Mucosa of stomach (tissue), 1 donor: Measurements from ENCODE around the gene RASAL2.

Source experiments
- H3K27me3 ChIP-seq: one replicate; pipeline ENCODE4 v1.7.0; 2013; ENCODE audit warnings: mild to moderate bottlenecking, low read length; ENCODE audit not compliant: control insufficient read depth, insufficient read depth
- H3K36me3 ChIP-seq: one replicate; pipeline ENCODE4 v1.7.0; 2013; ENCODE audit warnings: low read length; ENCODE audit not compliant: control insufficient read depth, insufficient read depth
- H3K4me1 ChIP-seq: one replicate; pipeline ENCODE4 v1.7.0; 2013; ENCODE audit warnings: mild to moderate bottlenecking, low read length; ENCODE audit not compliant: control insufficient read depth, insufficient read depth
- H3K4me3 ChIP-seq: one replicate; pipeline ENCODE4 v1.7.0; 2013; ENCODE audit warnings: low read length
- H3K9ac ChIP-seq: one replicate; pipeline ENCODE4 v1.7.0; 2013; ENCODE audit warnings: mild to moderate bottlenecking, low read length, moderate library complexity
- H3K9me3 ChIP-seq: one replicate; pipeline ENCODE4 v1.7.0; 2013; ENCODE audit warnings: mild to moderate bottlenecking, low read length, moderate library complexity; ENCODE audit not compliant: control insufficient read depth
- donor health status: Pancreatic carcinoma.

RASAL2 gene

DNA sequence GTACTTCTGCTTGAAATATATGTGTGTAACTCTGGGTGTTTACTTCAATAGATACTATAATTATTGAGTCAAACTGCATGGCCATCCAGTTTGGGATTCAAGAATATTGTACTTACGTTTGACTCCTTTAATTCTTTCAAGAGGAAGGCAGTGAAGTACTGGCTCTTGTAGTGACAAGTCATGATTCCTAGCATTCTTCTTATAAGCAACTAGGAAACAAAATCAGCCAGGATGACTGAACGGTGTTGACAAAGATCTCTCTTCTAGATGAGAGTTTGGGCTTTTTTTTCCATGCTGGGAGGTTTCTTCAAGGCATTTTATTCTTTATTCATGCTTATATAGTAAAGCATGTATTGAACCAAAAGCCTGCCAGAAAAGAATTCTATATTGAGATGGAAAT is 344.5 kb downstream of the RASAL2 start:
- Histone ChIP-seq H3K9ac (no peak overlapping the region), H3K9me3 (no peaks in the 10 kb centered on the region), H3K27me3 (no peaks in the 10 kb centered on the region), H3K36me3 (no peaks in the 10 kb centered on the region), H3K4me3 (no peak overlapping the region), H3K4me1 (no peaks in the 10 kb centered on the region)

DNA sequence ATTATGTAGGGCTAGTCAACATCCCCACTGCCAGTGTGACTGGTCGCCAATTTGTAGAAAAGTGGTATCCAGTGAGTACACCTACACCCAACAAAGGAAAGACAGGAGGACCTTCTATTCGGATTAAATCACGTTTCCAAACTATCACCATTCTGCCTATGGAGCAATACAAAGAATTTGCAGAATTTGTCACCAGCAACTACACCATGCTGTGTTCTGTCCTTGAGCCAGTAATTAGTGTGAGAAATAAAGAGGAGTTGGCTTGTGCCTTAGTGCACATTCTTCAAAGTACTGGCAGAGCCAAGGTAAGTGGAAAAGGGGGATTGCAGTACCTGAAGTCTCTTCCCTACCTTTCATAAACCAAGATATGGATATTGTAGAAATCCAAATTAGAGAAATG is 349.0 kb downstream of the RASAL2 start:
- H3K9ac ChIP-seq: no peak overlapping the region
- no peaks in the 10 kb centered on the region for H3K27me3 ChIP-seq
- no peak overlapping the region for H3K4me3 ChIP-seq
- no peaks in the 10 kb centered on the region for H3K36me3 ChIP-seq
- H3K9me3 ChIP-seq: no peaks in the 10 kb centered on the region
- H3K4me1 ChIP-seq: no peaks in the 10 kb centered on the region

DNA sequence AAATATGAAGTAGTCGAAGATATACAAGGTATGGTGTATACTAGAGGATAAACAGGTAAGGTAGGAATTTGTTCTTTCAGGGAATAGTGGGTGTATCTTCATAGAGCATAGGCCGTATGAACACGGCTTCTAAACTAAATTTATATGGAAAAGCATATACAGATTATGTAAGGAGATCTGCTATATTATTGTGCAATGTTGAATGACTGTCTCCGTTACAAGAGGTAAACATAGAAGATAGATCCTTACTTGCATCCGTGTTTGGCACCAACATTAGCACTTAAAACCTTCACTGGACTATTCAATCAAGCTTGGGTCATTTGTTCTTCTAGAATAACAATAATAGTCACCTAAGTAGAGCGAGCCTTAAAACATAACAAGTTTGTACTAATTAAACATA is 357.0 kb downstream of the RASAL2 start:
- H3K4me1 ChIP-seq: no peaks in the 10 kb centered on the region
- no peak overlapping the region for H3K9ac ChIP-seq
- H3K4me3 ChIP-seq: no peak overlapping the region
- no peaks in the 10 kb centered on the region for H3K9me3 ChIP-seq
- no peaks in the 10 kb centered on the region for H3K27me3 ChIP-seq
- H3K36me3 ChIP-seq: no peaks in the 10 kb centered on the region

DNA sequence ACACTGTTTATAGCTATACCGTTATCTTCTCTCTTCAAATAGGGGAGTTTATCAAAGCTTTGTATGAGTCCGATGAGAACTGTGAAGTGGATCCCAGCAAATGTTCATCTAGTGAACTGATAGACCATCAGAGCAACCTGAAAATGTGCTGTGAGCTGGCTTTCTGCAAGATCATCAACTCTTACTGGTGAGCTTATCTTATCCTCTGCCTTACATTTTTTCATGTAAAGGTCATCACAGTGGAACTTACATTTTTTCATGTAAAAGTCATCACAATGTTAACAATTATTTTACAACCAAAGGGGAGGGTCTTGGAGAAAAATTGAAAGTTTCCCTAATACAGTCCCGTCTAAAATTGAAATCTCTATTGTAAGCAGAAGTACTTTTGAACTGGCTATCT is 357.6 kb downstream of the RASAL2 start:
- Histone ChIP-seq H3K4me1 (no peaks in the 10 kb centered on the region), H3K36me3 (no peaks in the 10 kb centered on the region), H3K9ac (no peak overlapping the region), H3K9me3 (no peaks in the 10 kb centered on the region), H3K4me3 (no peak overlapping the region), H3K27me3 (no peaks in the 10 kb centered on the region)

DNA sequence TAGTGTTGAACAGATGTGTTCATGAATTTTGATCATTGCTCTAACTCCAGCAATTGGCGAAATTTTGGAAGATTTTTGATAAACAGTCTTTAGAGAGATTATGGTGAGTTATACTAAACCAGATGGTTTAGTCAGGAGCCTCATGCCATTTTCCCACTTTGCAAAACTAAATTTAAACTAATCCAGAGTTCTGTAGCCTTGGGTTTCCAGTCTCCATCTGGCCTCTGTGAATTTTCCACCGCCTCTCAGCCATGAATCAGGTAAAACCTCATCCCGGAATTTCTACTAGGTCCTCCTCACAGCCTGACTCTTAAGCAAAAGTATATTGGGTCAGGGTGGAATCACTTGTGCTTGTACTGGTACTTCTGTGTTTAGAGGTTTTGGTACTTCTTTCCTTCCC is 358.1 kb downstream of the RASAL2 start:
- Histone ChIP-seq H3K27me3 (no peaks in the 10 kb centered on the region), H3K4me1 (no peaks in the 10 kb centered on the region), H3K4me3 (no peak overlapping the region), H3K9ac (no peak overlapping the region), H3K9me3 (no peaks in the 10 kb centered on the region), H3K36me3 (no peaks in the 10 kb centered on the region)

DNA sequence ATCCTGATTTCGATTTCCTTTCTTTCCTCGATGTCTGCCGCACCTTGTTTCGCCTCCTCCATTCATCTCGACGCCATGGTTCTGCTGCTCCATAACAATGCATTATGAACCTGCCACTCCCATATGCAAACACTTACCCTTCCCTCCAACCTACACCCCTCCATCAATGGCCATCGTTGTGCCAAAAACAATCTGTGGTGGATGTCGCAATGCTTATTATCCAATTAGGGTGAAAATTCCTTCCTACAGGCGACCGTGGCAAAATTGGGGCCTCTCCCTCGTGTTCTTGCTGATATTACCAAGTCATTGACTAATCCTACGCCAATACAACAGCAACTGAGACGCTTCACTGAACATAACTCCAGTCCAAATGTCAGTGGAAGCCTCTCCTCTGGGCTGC is 362.6 kb downstream of the RASAL2 start:
- no peaks in the 10 kb centered on the region for H3K4me1 ChIP-seq
- no peak overlapping the region for H3K4me3 ChIP-seq
- no peaks in the 10 kb centered on the region for H3K9me3 ChIP-seq
- no peaks in the 10 kb centered on the region for H3K27me3 ChIP-seq
- no peak overlapping the region for H3K9ac ChIP-seq
- no peaks in the 10 kb centered on the region for H3K36me3 ChIP-seq

DNA sequence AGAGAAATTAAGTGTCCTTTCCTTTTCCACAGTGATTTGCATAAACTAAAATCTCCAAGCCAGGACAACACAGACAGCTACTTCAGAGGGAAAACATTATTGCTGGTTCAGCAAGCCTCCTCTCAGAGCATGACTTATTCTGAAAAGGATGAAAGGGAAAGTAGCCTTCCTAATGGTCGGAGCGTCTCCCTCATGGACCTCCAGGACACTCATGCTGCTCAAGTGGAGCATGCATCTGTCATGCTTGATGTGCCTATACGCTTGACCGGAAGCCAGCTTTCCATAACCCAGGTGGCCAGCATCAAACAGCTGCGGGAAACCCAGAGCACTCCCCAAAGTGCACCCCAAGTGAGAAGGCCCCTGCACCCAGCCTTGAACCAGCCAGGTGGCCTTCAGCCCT is 363.7 kb downstream of the RASAL2 start:
- H3K9me3 ChIP-seq: no peaks in the 10 kb centered on the region
- H3K9ac ChIP-seq: no peak overlapping the region
- no peak overlapping the region for H3K4me3 ChIP-seq
- no peaks in the 10 kb centered on the region for H3K36me3 ChIP-seq
- H3K27me3 ChIP-seq: no peaks in the 10 kb centered on the region
- no peaks in the 10 kb centered on the region for H3K4me1 ChIP-seq

DNA sequence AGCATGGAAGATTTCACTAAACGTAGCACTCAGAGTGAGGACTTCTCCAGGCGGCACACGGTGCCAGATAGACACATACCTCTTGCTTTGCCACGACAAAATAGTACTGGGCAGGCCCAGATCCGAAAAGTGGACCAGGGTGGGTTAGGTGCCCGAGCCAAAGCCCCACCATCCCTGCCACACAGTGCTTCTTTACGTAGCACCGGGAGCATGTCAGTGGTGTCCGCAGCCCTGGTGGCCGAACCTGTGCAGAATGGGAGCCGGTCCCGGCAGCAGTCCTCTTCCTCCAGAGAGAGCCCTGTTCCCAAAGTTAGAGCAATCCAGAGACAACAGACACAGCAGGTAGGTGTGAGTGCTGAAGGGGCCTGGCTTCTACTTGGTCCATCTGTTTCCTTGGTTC is 364.3 kb downstream of the RASAL2 start:
- H3K27me3 ChIP-seq: no peaks in the 10 kb centered on the region
- no peak overlapping the region for H3K9ac ChIP-seq
- no peak overlapping the region for H3K4me3 ChIP-seq
- H3K36me3 ChIP-seq: no peaks in the 10 kb centered on the region
- H3K9me3 ChIP-seq: no peaks in the 10 kb centered on the region
- no peaks in the 10 kb centered on the region for H3K4me1 ChIP-seq

DNA sequence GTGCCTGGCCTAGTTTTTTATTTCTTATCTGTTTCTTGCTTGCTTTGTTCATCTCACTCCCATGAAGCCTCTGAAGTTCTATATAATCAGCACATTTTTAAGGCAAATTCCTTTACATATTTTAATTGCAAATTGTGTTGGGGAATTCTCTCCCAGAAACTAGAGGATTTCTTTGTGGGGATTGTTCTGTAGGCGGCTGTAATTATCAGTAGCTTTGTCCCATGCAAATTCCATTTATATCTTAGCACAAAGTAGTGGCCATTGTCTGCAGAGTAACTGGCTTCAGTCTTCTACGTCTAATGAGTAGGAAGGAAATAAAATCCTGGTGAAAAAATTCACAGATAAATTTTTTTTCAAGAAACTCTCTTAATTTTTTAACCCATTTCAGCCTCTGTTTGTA is 367.2 kb downstream of the RASAL2 start:
- Histone ChIP-seq H3K4me3 (no peak overlapping the region), H3K9me3 (no peaks in the 10 kb centered on the region), H3K9ac (no peak overlapping the region), H3K36me3 (no peaks in the 10 kb centered on the region), H3K4me1 (no peaks in the 10 kb centered on the region), H3K27me3 (no peaks in the 10 kb centered on the region)

DNA sequence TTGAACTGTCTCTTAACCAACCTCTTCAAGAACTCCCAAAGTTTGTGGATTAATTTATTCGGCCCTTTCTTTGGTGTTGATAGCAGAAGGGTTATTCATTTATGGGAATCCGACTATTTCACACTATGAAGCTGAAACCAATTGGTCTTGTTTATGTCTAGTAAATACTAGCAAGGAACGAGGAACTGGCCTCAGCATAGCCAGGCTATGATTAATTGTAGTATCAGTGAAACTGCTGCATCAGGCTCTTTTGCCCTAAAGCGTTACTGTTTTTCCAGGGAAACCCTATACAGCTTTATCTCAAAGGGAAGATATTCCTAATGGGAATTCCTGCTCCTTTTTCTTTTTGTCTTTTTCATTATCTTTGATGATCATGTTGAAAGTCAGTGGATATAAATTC is 367.8 kb downstream of the RASAL2 start:
- H3K9me3 ChIP-seq: no peaks in the 10 kb centered on the region
- H3K4me1 ChIP-seq: no peaks in the 10 kb centered on the region
- no peaks in the 10 kb centered on the region for H3K36me3 ChIP-seq
- H3K4me3 ChIP-seq: no peak overlapping the region
- H3K27me3 ChIP-seq: no peaks in the 10 kb centered on the region
- no peak overlapping the region for H3K9ac ChIP-seq

DNA sequence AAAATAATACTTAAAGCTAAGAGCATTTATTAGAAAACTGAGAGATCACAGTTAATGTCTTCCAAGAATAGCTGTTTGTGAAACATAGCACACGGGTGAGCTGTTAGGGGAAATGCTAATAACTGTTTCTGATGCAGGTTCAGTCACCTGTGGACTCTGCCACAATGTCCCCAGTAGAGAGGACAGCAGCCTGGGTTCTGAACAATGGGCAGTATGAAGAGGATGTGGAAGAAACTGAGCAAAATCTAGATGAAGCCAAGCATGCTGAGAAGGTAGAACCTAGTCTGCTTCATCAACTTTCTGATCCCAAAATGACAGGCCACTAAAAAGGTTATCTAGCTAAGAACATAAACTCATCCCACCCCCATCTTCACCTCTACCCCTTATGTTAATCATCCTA is 370.2 kb downstream of the RASAL2 start:
- no peak overlapping the region for H3K4me3 ChIP-seq
- H3K36me3 ChIP-seq: no peaks in the 10 kb centered on the region
- H3K9ac ChIP-seq: no peak overlapping the region
- H3K27me3 ChIP-seq: no peaks in the 10 kb centered on the region
- no peaks in the 10 kb centered on the region for H3K4me1 ChIP-seq
- no peaks in the 10 kb centered on the region for H3K9me3 ChIP-seq

DNA sequence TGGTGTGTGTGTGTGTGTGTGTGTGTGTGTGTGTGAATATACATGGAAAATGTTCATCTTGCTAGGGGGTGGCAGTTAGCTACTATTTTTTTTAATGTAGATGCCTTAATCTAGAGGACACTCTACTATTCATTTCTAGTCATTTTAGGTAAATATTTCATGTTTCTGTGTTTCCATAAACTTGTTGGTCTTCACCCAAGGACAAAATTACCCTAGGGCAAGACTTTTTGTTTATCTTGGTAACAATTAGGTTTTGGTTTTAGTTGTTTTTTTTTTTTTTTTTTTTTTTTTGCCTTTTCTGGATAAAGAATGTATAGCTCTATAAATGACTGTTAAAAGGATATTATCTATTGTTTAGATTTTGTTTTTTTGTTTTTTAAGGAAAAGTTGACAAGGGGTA is 370.7 kb downstream of the RASAL2 start:
- no peak overlapping the region for H3K9ac ChIP-seq
- no peaks in the 10 kb centered on the region for H3K27me3 ChIP-seq
- H3K36me3 ChIP-seq: no peaks in the 10 kb centered on the region

DNA sequence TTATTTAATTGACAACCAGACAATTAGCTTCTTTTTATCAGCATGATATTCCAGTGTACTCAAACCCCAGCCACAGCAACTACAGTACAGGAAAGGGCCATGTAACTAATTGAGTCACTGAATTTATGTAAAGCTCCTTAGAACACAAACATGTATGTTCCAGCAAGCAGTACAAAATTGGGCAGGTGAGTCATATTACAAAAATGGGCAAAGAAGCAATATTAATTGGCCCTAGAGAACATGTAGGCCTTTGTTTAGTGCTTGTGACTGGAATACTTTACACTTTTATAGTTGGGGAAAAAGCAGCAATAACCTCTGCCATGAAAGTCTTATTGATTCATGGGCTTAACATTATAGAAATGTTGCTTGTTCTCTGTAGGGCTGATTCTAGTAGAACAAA is 371.1 kb downstream of the RASAL2 start:
- H3K27me3 ChIP-seq: no peaks in the 10 kb centered on the region
- no peak overlapping the region for H3K4me3 ChIP-seq

More for the DNA sequence above, 370.7 kb downstream of the RASAL2 start:
- H3K9me3 ChIP-seq: no peaks in the 10 kb centered on the region
- no peaks in the 10 kb centered on the region for H3K4me1 ChIP-seq
- H3K4me3 ChIP-seq: no peak overlapping the region

More for the DNA sequence above, 371.1 kb downstream of the RASAL2 start:
- no peaks in the 10 kb centered on the region for H3K9me3 ChIP-seq
- H3K9ac ChIP-seq: no peak overlapping the region
- no peaks in the 10 kb centered on the region for H3K36me3 ChIP-seq
- H3K4me1 ChIP-seq: no peaks in the 10 kb centered on the region
